Fibroblast of the aortic adventitia (primary cell): Measurements from ENCODE around the gene ROCK2. TPM values are rescaled to one million over a fixed set of nuclear protein-coding genes. Genes with fewer than 3 reads are reported as not detected.

Experiments used
- DNase-seq: peaks from one replicate; pipeline ENCODE4 v3.0.0-alpha.2; 2010; ENCODE audit warnings: low read depth
- H3K4me3 ChIP-seq: 2 replicates; pipeline ENCODE4 v1.5.1; 2011; ENCODE audit warnings: low read depth, mild to moderate bottlenecking, control low read depth, low read length, moderate library complexity
- CTCF ChIP-seq: IDR thresholded peaks from 2 replicates; pipeline ENCODE4 v1.5.1; 2011; ENCODE audit warnings: mild to moderate bottlenecking, low read length, control low read depth, inconsistent platforms; ENCODE audit not compliant: insufficient read depth
- total RNA-seq: library from RNA; depleted of rRNA; stranded (reverse); fragments of >200 nt; gene quantifications from 2 replicates; pipeline ENCODE4 v1.2.3, GENCODE V29; 2012; ENCODE audit warnings: low replicate concordance

Gene ROCK2
- total RNA-seq, 1 donor = 65.3 TPM

- DNase-seq = no peak
- no peak overlapping the region for H3K4me3 ChIP-seq
- no peak for TF ChIP-seq CTCF
These were observed 19.6 kb upstream of the ROCK2 start for GRCh38 chr2:11363868-11364564.

GRCh38 chr2:11359865-11360264, 15.4 kb upstream of the ROCK2 start:
- TF ChIP-seq CTCF = no peak
- DNase-seq = no peak
- H3K4me3 ChIP-seq = no peak overlapping the region

GRCh38 chr2:11357428-11357972, 13.1 kb upstream of the ROCK2 start:
- no peak for DNase-seq
- no peak for TF ChIP-seq CTCF
- no peak overlapping the region for H3K4me3 ChIP-seq

GRCh38 chr2:11356764-11357163, 12.3 kb upstream of the ROCK2 start:
- no peak for DNase-seq
- no peak overlapping the region for H3K4me3 ChIP-seq
- no peak for TF ChIP-seq CTCF

- DNase-seq = no peak
- TF ChIP-seq CTCF = no peak
- no peak overlapping the region for H3K4me3 ChIP-seq
These were observed 11.0 kb upstream of the ROCK2 start for GRCh38 chr2:11355194-11356053.

GRCh38 chr2:11354363-11355154, 10.1 kb upstream of the ROCK2 start:
- no peak for TF ChIP-seq CTCF
- no peak for DNase-seq
- H3K4me3 ChIP-seq = no peak overlapping the region
